Lung (tissue), 12 donors: ENCODE measurements around the gene SH3TC1. TPM values are rescaled to one million over a fixed set of nuclear protein-coding genes. Genes with fewer than 3 reads are reported as not detected.

Source experiments
- ATAC-seq: fragments of 200-7000 bp; cut with Tn5 transposase; one replicate; pipeline ENCODE4 v1.9.1; 2020; ENCODE audit warnings: moderate number of reproducible peaks; ENCODE audit not compliant: insufficient read depth, low FRiP score
- DNase-seq, 3 donors: peaks; one replicate each; pipeline ENCODE4 v3.0.0-alpha.2; 2013 to 2017
- H3K27ac ChIP-seq, 2 donors: one replicate each; pipeline ENCODE4 v1.5.1; 2013; ENCODE audit warnings: mild to moderate bottlenecking in 2 of 2, moderate library complexity in 2 of 2, control low read depth in 1 of 2, inconsistent platforms in 1 of 2, low read depth in 1 of 2, low read length in 1 of 2
- H3K27me3 ChIP-seq, 3 donors: one replicate each; pipeline ENCODE4 v1.5.1; 2013; ENCODE audit warnings: low read length in 2 of 3; ENCODE audit not compliant: control insufficient read depth in 3 of 3, insufficient read depth in 3 of 3
- H3K36me3 ChIP-seq, 4 donors: one replicate each; pipeline ENCODE4 v1.5.1; 2013; ENCODE audit warnings: low read length in 4 of 4, mild to moderate bottlenecking in 1 of 4, moderate library complexity in 1 of 4; ENCODE audit not compliant: control insufficient read depth in 4 of 4, insufficient read depth in 4 of 4
- H3K4me1 ChIP-seq, 5 donors: one replicate each; pipeline ENCODE4 v1.5.1; 2013; ENCODE audit warnings: low read length in 5 of 5, mild to moderate bottlenecking in 2 of 5, moderate library complexity in 1 of 5; ENCODE audit not compliant: control insufficient read depth in 5 of 5, insufficient read depth in 5 of 5
- H3K4me3 ChIP-seq: one replicate; pipeline ENCODE4 v1.5.1; 2013; ENCODE audit warnings: mild to moderate bottlenecking, control low read depth, moderate library complexity
- H3K9ac ChIP-seq, 2 donors: one replicate each; pipeline ENCODE4 v1.5.1; 2013; ENCODE audit warnings: low read length in 2 of 2, control low read depth in 1 of 2; ENCODE audit not compliant: insufficient read depth in 1 of 2
- H3K9me3 ChIP-seq, 4 donors: one replicate each; pipeline ENCODE4 v1.5.1; 2013; ENCODE audit warnings: low read length in 3 of 4, mild to moderate bottlenecking in 1 of 4, moderate library complexity in 1 of 4; ENCODE audit not compliant: control insufficient read depth in 4 of 4, insufficient read depth in 3 of 4
- CTCF ChIP-seq: IDR thresholded peaks from 2 replicates; pipeline ENCODE4 v1.5.1; 2012; ENCODE audit warnings: mild to moderate bottlenecking; ENCODE audit errors: control extremely low read depth, extremely low read depth
- WGBS, 2 donors: extraction: QIAGEN DNeasy Blood & Tissue Kit; methylation state at CpG; one replicate each; pipeline ENCODE4 v1.1.7; 2013; 5-methylcytosine and 5-hydroxymethylcytosine counted together
- polyA plus RNA-seq, 2 donors: library from polyadenylated mRNA; stranded (reverse); fragments of 200-250 nt; gene quantifications; one replicate each; pipeline ENCODE4 v1.2.1, GENCODE V29; 2013
- total RNA-seq, 2 donors: library from RNA; depleted of rRNA in 1 of 2; stranded (reverse); fragments of >200 nt in 1 of 2; gene quantifications; one replicate each; pipeline ENCODE4 v1.2.1, GENCODE V29; 2014 to 2021
- donor health status: control.
- donor health status: control.
- donor health status: Bipolar disorder and iron deficiency.
- donor health status: healthy.
- donor health status: DM: yes; HTN: yes; CAD: no.

Gene SH3TC1
- total and polyA plus RNA-seq, 4 donors, result 21.4 to 67.3 (median 38.1) TPM

- 95 to 97% methylated on average over 29 of the region's 29 CpGs for WGBS, 2 donors
- no peak overlapping the region for H3K9ac ChIP-seq
- peaks cover 0 to 65% (median 15%) of the 10 kb centered on the region in 4 donors for H3K36me3 ChIP-seq
- no peaks in the 10 kb centered on the region for H3K27me3 ChIP-seq
- no peak for ATAC-seq
- no peak for DNase-seq
- H3K4me3 ChIP-seq, result no peak overlapping the region
- no peak overlapping the region for H3K27ac ChIP-seq
- no peak for TF ChIP-seq CTCF
- peaks cover 0 to 3% (median 0%) of the 10 kb centered on the region in 5 donors for H3K4me1 ChIP-seq
- no peaks in the 10 kb centered on the region for H3K9me3 ChIP-seq
Measured at GRCh38 chr4:8237256-8237989, 38.3 kb downstream of the SH3TC1 start.

DNA sequence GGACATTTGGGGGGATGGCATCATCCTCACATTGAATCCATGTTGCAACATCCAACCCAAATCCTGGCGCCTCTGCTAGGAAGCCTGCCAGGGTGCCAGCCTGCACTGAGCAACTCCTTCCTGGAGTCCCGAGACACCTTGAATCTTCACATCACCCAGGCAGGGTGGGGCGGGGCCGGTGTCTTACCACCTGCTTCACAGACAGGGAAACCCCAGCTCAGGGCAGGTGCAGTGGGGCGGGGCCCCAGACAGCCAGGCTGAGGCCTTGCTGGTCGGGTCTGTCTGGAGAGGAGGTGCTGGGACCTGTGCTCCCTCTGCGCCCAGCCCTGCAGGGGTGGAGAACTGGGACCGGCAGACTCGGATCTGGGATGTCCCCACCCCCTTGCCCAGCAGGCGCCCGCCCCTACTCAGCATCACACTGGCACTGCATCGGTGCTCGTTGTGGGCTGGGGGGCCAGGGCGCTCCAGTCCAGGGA lies 39.0 kb downstream of the SH3TC1 start:
- no peak for DNase-seq
- TF ChIP-seq CTCF, result no peak
- peaks cover 0 to 63% (median 14%) of the 10 kb centered on the region in 4 donors for H3K36me3 ChIP-seq

DNA sequence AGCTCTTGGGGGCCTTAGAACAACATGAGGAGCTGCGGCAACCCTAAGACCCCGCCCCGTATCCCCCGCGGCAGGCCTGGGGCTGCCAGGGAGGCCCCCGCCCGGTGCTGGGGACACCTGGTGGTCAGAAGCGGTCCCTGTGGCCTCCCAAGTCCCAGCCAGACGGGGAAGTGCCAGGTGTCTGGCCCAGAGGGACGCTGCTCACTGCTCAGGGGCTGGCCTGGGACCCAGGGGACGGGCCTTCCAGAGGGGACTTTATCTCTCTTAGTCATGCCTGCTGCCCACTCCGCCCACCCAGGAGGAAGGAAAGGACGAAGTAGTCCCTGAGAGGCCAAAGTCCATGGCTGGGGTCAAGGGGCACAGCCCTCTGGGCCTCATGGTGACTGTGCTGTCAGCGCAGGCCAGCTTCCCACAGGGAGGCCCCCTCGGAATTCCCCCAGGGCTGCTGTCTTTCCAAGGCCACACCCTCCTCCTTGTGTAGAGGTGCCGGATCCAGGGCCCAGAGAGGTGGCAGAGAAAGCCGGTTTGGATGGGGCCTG lies 39.5 kb downstream of the SH3TC1 start:
- Histone ChIP-seq H3K27me3 (no peaks in the 10 kb centered on the region), H3K9ac (no peak overlapping the region), H3K27ac (no peak overlapping the region), H3K4me1 (peaks cover 0 to 10% (median 2%) of the 10 kb centered on the region in 5 donors), H3K36me3 (peaks cover 0 to 59% (median 9%) of the 10 kb centered on the region in 4 donors), H3K9me3 (no peaks in the 10 kb centered on the region), H3K4me3 (no peak overlapping the region)
- DNase-seq (no peak), ATAC-seq (no peak)
- 73 to 74% methylated on average over 17 of the region's 17 CpGs for WGBS, 2 donors
- TF ChIP-seq CTCF, result no peak

More for the DNA sequence above, 39.0 kb downstream of the SH3TC1 start:
- no peaks in the 10 kb centered on the region for H3K27me3 ChIP-seq
- ATAC-seq, result no peak
- H3K27ac ChIP-seq, result no peak overlapping the region
- no peaks in the 10 kb centered on the region for H3K9me3 ChIP-seq
- H3K4me1 ChIP-seq, result peaks cover 0 to 8% (median 2%) of the 10 kb centered on the region in 5 donors
- 79 to 82% methylated on average over 14 of the region's 14 CpGs for WGBS, 2 donors
- H3K9ac ChIP-seq, result no peak overlapping the region
- H3K4me3 ChIP-seq, result no peak overlapping the region
